Peyer's patch (tissue), 4 donors: ENCODE measurements around the gene CDH11. TPM values are rescaled to one million over a fixed set of nuclear protein-coding genes. Genes with fewer than 3 reads are reported as not detected.

Source experiments
- DNase-seq, 3 donors: peaks; one replicate each; pipeline ENCODE4 v3.0.0-alpha.2; 2017 to 2019
- H3K27ac ChIP-seq, 4 donors: fragments of 200-600 bp; sonication (generic); one replicate each; pipeline ENCODE4 v1.5.1; 2016 to 2019
- H3K27me3 ChIP-seq, 2 donors: fragments of 200-600 bp; sonication (generic); one replicate each; pipeline ENCODE4 v1.5.1; 2019
- H3K36me3 ChIP-seq, 3 donors: fragments of 200-600 bp; sonication (generic); one replicate each; pipeline ENCODE4 v1.5.1; 2016 to 2019
- H3K4me1 ChIP-seq, 4 donors: fragments of 200-600 bp; sonication (generic); one replicate each; pipeline ENCODE4 v1.5.1; 2016 to 2019
- H3K4me3 ChIP-seq, 4 donors: fragments of 200-600 bp; sonication (generic); 1 replicate in 3 of 4; 2 replicates in 1 of 4; pipeline ENCODE4 v1.5.1; 2016 to 2019; ENCODE audit warnings: mild to moderate bottlenecking in 1 of 4
- H3K9me3 ChIP-seq, 4 donors: fragments of 200-600 bp; sonication (generic); one replicate each; pipeline ENCODE4 v1.5.1; 2016 to 2019; ENCODE audit warnings: mild to moderate bottlenecking in 1 of 4
- CTCF ChIP-seq, 6 experiments: fragments of 450-650 bp in 4 of 6; fragments of 200-600 bp in 2 of 6; sonication (generic) in 1 of 6; IDR thresholded peaks; one replicate each; pipeline ENCODE4 v1.5.1; 2017 to 2019; ENCODE audit warnings: antibody characterized with exemption in 6 of 6, mild to moderate bottlenecking in 3 of 6, moderate library complexity in 1 of 6
- POLR2A ChIP-seq, 2 donors: fragments of 450-650 bp; IDR thresholded peaks; one replicate each; pipeline ENCODE4 v1.5.1; 2017; ENCODE audit warnings: antibody characterized with exemption in 2 of 2, mild to moderate bottlenecking in 2 of 2, moderate library complexity in 2 of 2
- total RNA-seq, 4 donors: library from RNA; depleted of rRNA; stranded (reverse); fragments of >200 nt; gene quantifications; one replicate each; pipeline ENCODE4 v1.1.0, GENCODE V29; 2016

The CDH11 gene
- total RNA-seq, 4 donors from 2014 or later: 2.1 to 16.5 (median 4.9) TPM

GRCh38 chr16:64964126-64964540 lies 157.7 kb downstream of the CDH11 start:
- no peaks in the 10 kb centered on the region for H3K9me3 ChIP-seq
- TF ChIP-seq POLR2A (IDR thresholded peaks at IDR 0.05) (no peak), CTCF (IDR thresholded peaks at IDR 0.05) (no peak)
- no peak overlapping the region for H3K27ac ChIP-seq
- no peaks in the 10 kb centered on the region for H3K4me1 ChIP-seq
- no peak for DNase-seq
- H3K36me3 ChIP-seq: no peaks in the 10 kb centered on the region
- no peak overlapping the region for H3K4me3 ChIP-seq
- H3K27me3 ChIP-seq: no peaks in the 10 kb centered on the region

- TF ChIP-seq POLR2A (IDR thresholded peaks at IDR 0.05) (no peak), CTCF (IDR thresholded peaks at IDR 0.05) (no peak)
Observed at GRCh38 chr16:64962786-64963185, 159.1 kb downstream of the CDH11 start.

GRCh38 chr16:64957246-64957645 lies 164.6 kb downstream of the CDH11 start:
- Histone ChIP-seq H3K36me3 (no peaks in the 10 kb centered on the region), H3K9me3 (no peaks in the 10 kb centered on the region), H3K4me1 (no peaks in the 10 kb centered on the region), H3K4me3 (no peak overlapping the region), H3K27me3 (no peaks in the 10 kb centered on the region), H3K27ac (no peak overlapping the region)
- TF ChIP-seq POLR2A (IDR thresholded peaks at IDR 0.05) (no peak), CTCF (IDR thresholded peaks at IDR 0.05) (no peak)
- DNase-seq: no peak

More at GRCh38 chr16:64962786-64963185, 159.1 kb downstream of the CDH11 start:
- Histone ChIP-seq H3K4me1 (no peaks in the 10 kb centered on the region), H3K27ac (no peak overlapping the region), H3K27me3 (no peaks in the 10 kb centered on the region), H3K9me3 (no peaks in the 10 kb centered on the region), H3K4me3 (no peak overlapping the region), H3K36me3 (no peaks in the 10 kb centered on the region)
- DNase-seq: no peak

GRCh38 chr16:64952177-64952576 lies 169.7 kb downstream of the CDH11 start:
- no peaks in the 10 kb centered on the region for H3K36me3 ChIP-seq
- TF ChIP-seq POLR2A (IDR thresholded peaks at IDR 0.05) (no peak), CTCF (IDR thresholded peaks at IDR 0.05) (no peak)
- no peaks in the 10 kb centered on the region for H3K4me1 ChIP-seq
- no peak overlapping the region for H3K4me3 ChIP-seq
- DNase-seq: no peak
- H3K9me3 ChIP-seq: no peaks in the 10 kb centered on the region
- H3K27me3 ChIP-seq: no peaks in the 10 kb centered on the region
- H3K27ac ChIP-seq: no peak overlapping the region

- no peak for DNase-seq
- H3K27me3 ChIP-seq: no peaks in the 10 kb centered on the region
- no peaks in the 10 kb centered on the region for H3K9me3 ChIP-seq
- no peak overlapping the region for H3K4me3 ChIP-seq
- no peaks in the 10 kb centered on the region for H3K4me1 ChIP-seq
- H3K27ac ChIP-seq: no peak overlapping the region
- no peak for TF ChIP-seq CTCF (IDR thresholded peaks at IDR 0.05)
- TF ChIP-seq POLR2A (IDR thresholded peaks at IDR 0.05): no peak
- no peaks in the 10 kb centered on the region for H3K36me3 ChIP-seq
Observed at GRCh38 chr16:64951193-64951592, 170.7 kb downstream of the CDH11 start.

- no peak overlapping the region for H3K4me3 ChIP-seq
- H3K27ac ChIP-seq: no peak overlapping the region
- H3K9me3 ChIP-seq: no peaks in the 10 kb centered on the region
- TF ChIP-seq CTCF (IDR thresholded peaks at IDR 0.05): no peak
- TF ChIP-seq POLR2A (IDR thresholded peaks at IDR 0.05): no peak
- H3K4me1 ChIP-seq: no peaks in the 10 kb centered on the region
- H3K27me3 ChIP-seq: no peaks in the 10 kb centered on the region
- H3K36me3 ChIP-seq: no peaks in the 10 kb centered on the region
- no peak for DNase-seq
Observed at GRCh38 chr16:64950731-64951130, 171.1 kb downstream of the CDH11 start.
